PC-9 (cell line): ENCODE data around the gene ZNHIT1. TPM values are rescaled to one million over a fixed set of nuclear protein-coding genes. Genes with fewer than 3 reads are reported as not detected.

ENCODE experiments used
- BruUV-seq: library from RNA; stranded (reverse); fragments of 400-500 nt; replicated peaks from 2 replicates; lab custom pipeline; 2021; lab: Mats Ljungman, UMichigan
- CTCF ChIA-PET: fragments of 300-600 bp; sonication (Branson Sonifier 250); formaldehyde crosslinking; loops from one replicate; lab custom pipeline; 2022; ENCODE audit warnings: antibody characterized with exemption; lab: Charles Lee
- POLR2A ChIA-PET: fragments of 300-600 bp; sonication (Branson Sonifier 250); formaldehyde crosslinking; loops from one replicate; lab custom pipeline; 2022; ENCODE audit warnings: antibody characterized with exemption; ENCODE audit not compliant: unreplicated experiment; lab: Charles Lee
- DNase-seq, 2 experiments: peaks; one replicate each; pipeline versions ENCODE4 v3.0.0 to v3.0.0-alpha.2; 2015 to 2022; ENCODE audit warnings: mixed read lengths in 1 of 2
- H2AFZ ChIP-seq: fragments of 200-600 bp; sonication (generic); 2 replicates; pipeline ENCODE4 v1.8.1; 2017; ENCODE audit warnings: antibody characterized with exemption
- H3F3A ChIP-seq: fragments of 200-600 bp; sonication (generic); 2 replicates; pipeline ENCODE4 v1.8.1; 2017; ENCODE audit warnings: antibody characterized with exemption, mild to moderate bottlenecking, low read depth; ENCODE audit not compliant: insufficient read depth
- H3K27ac ChIP-seq: fragments of 200-600 bp; sonication (generic); 2 replicates; pipeline ENCODE4 v1.6.1; 2016; ENCODE audit warnings: mixed run types
- H3K27me3 ChIP-seq: fragments of 200-600 bp; sonication (generic); 2 replicates; pipeline ENCODE4 v1.6.1; 2016; ENCODE audit warnings: low read depth, mixed run types; ENCODE audit not compliant: insufficient read depth
- H3K36me3 ChIP-seq: fragments of 200-600 bp; sonication (generic); 2 replicates; pipeline ENCODE4 v1.6.1; 2016; ENCODE audit warnings: low read depth, mixed run types
- H3K4me1 ChIP-seq: fragments of 200-600 bp; sonication (generic); replicated peaks from 2 replicates; pipeline ENCODE4 v1.6.1; 2016; ENCODE audit warnings: mixed run types; ENCODE audit not compliant: insufficient read depth
- H3K4me2 ChIP-seq: fragments of 200-600 bp; sonication (generic); 2 replicates; pipeline ENCODE4 v1.6.1; 2017; ENCODE audit warnings: mixed run types
- H3K4me3 ChIP-seq: fragments of 200-600 bp; sonication (generic); 2 replicates; pipeline ENCODE4 v1.6.1; 2016; ENCODE audit warnings: mixed run types
- H3K79me2 ChIP-seq: fragments of 200-600 bp; sonication (generic); 2 replicates; pipeline ENCODE4 v1.6.1; 2017; ENCODE audit warnings: low read depth, mixed run types
- H3K9me2 ChIP-seq: fragments of 200-600 bp; sonication (generic); 2 replicates; pipeline ENCODE4 v1.8.1; 2017; ENCODE audit warnings: mild to moderate bottlenecking; ENCODE audit not compliant: insufficient read depth
- H3K9me3 ChIP-seq: fragments of 200-600 bp; sonication (generic); 2 replicates; pipeline ENCODE4 v1.8.1; 2016; ENCODE audit warnings: low read depth; ENCODE audit not compliant: insufficient read depth
- H4K20me1 ChIP-seq: fragments of 200-600 bp; sonication (generic); 2 replicates; pipeline ENCODE4 v1.8.1; 2017; ENCODE audit not compliant: insufficient read depth
- EZH2 ChIP-seq: fragments of 200-600 bp; sonication (generic); IDR thresholded peaks from 2 replicates; pipeline ENCODE4 v1.8.0; 2017; ENCODE audit warnings: antibody characterized with exemption, low read depth
- intact Hi-C: fragments of 100-400 bp; cut with micrococcal nuclease; formaldehyde crosslinking; loops from one replicate; pipeline ENCODE4 v1.10.0; 2022; ENCODE audit not compliant: unreplicated experiment
- total RNA-seq: library from RNA; stranded (reverse); gene quantifications from 2 replicates; pipeline ENCODE4 v1.2.3, GENCODE V29; 2021
- TF ChIP-seq, protein P1 (sequence below): fragments of 200-600 bp; sonication (generic); conservative IDR thresholded peaks from 2 replicates; pipeline ENCODE4 v1.6.1; 2017; ENCODE audit warnings: mixed run types, antibody characterized with exemption, mild to moderate bottlenecking, moderate library complexity

ZNHIT1 gene
- total RNA-seq, 1 experiment from 2014 or later, result 110 TPM

DNA sequence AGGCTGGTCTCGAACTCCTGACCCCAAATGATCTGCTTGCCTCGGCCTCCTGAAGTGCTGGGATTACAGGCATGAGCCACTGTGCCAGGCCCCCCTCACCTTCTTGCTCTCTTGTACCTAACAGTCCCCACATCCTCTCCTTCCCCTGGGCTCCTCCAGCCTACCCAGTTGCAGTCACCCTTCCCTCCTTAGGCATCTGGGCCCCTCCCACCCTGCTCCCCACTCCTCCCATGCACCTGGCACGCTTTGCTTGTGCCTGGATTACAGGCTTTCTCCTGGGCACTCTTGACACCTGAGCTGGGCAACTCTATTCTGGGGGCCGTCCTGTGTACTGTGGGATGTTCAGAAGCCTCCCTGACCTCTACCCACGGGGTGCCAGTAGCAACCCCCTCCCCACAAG, 16.7 kb downstream of the ZNHIT1 start:
- no TSS peak for BruUV-seq
- Histone ChIP-seq H3F3A (peaks cover 22% of the 10 kb centered on the region; the same call in 1 of the 2 replicates), H3K4me1 (peaks cover 5% of the 10 kb centered on the region), H4K20me1 (no peaks in the 10 kb centered on the region), H3K9me3 (no peaks in the 10 kb centered on the region), H3K27ac (no peak overlapping the region), H3K4me2 (no peak overlapping the region), H3K79me2 (no peaks in the 10 kb centered on the region), H3K27me3 (no peaks in the 10 kb centered on the region), H3K36me3 (no peaks in the 10 kb centered on the region), H3K4me3 (no peak overlapping the region), H2AFZ (no peak overlapping the region), H3K9me2 (no peaks in the 10 kb centered on the region)
- no peak for DNase-seq
- intact Hi-C loops, result no loop called here
- CTCF ChIA-PET, result interaction anchor here (0.5 kb wide), 1 partner anchor 17 kb away, joined by 3 read pairs; the partner anchor contains the start of gene PLOD3
- POLR2A ChIA-PET, result no interaction called here
- TF ChIP-seq EZH2, result no peak
- TF ChIP-seq, protein P1, sequence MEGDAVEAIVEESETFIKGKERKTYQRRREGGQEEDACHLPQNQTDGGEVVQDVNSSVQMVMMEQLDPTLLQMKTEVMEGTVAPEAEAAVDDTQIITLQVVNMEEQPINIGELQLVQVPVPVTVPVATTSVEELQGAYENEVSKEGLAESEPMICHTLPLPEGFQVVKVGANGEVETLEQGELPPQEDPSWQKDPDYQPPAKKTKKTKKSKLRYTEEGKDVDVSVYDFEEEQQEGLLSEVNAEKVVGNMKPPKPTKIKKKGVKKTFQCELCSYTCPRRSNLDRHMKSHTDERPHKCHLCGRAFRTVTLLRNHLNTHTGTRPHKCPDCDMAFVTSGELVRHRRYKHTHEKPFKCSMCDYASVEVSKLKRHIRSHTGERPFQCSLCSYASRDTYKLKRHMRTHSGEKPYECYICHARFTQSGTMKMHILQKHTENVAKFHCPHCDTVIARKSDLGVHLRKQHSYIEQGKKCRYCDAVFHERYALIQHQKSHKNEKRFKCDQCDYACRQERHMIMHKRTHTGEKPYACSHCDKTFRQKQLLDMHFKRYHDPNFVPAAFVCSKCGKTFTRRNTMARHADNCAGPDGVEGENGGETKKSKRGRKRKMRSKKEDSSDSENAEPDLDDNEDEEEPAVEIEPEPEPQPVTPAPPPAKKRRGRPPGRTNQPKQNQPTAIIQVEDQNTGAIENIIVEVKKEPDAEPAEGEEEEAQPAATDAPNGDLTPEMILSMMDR, result no peak

DNA sequence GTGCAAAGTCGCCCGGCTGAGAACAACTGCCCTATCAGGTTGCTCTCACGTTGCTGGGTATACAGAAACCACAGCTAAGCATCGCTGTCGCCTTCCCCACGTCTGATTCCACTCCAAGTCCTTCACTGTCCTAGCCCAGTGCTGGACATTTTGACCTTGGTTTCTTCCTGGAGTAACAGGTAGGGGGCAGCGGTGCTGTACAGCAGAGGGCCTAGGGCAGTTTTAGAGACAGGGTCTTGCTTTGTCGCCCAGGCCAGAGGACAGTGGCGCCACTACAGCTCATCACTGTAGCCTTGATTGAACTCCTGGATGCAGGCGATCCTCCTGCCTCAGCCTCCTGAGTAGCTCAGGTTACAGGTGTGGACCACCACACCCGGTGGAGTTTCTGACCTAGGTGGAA, 17.1 kb downstream of the ZNHIT1 start:
- POLR2A ChIA-PET, result no interaction called here
- no peaks in the 10 kb centered on the region for H3K9me2 ChIP-seq
- no peak for TF ChIP-seq EZH2
- TF ChIP-seq, protein P1, result peak; percentile 25; the same call in 1 of the 2 replicates
- H3F3A ChIP-seq, result peaks cover 22% of the 10 kb centered on the region; the same call in 1 of the 2 replicates
- no peaks in the 10 kb centered on the region for H4K20me1 ChIP-seq
- CTCF ChIA-PET, result interaction anchor here (0.5 kb wide), 1 partner anchor 18 kb away, joined by 3 read pairs; the partner anchor contains the start of gene PLOD3
- H3K4me2 ChIP-seq, result no peak overlapping the region
- no peak overlapping the region for H3K4me3 ChIP-seq
- H3K4me1 ChIP-seq, result peaks cover 5% of the 10 kb centered on the region
- H3K36me3 ChIP-seq, result no peaks in the 10 kb centered on the region
- no peak for DNase-seq
- H3K79me2 ChIP-seq, result no peaks in the 10 kb centered on the region
- H3K27ac ChIP-seq, result no peak overlapping the region
- H2AFZ ChIP-seq, result no peak overlapping the region
- BruUV-seq, result no TSS peak
- H3K9me3 ChIP-seq, result no peaks in the 10 kb centered on the region
- no peaks in the 10 kb centered on the region for H3K27me3 ChIP-seq
- intact Hi-C loops, result no loop called here

DNA sequence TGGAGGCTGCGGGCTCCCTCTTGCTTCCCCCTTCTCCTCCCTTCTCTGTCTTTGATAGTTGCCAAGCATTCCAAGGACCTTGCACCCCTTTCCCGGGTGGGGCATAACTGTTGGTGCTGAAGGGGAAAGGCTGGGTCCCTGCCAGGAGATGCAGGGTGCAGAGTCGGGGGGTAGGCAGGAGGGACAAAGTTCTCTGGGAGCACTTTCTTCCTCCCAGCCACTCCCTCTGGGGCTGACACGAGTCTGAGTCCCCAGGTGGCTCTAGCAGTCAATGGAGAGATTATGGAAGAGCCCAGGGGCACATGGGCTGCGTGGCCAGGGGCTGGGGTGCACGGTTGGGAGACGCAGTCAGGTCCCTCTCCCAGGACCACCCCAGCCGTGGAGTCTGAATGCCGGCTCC, 17.6 kb downstream of the ZNHIT1 start:
- H3K36me3 ChIP-seq, result no peaks in the 10 kb centered on the region
- no peak overlapping the region for H3K27ac ChIP-seq
- DNase-seq, result no peak

More for the DNA sequence above, 17.6 kb downstream of the ZNHIT1 start:
- Histone ChIP-seq H3F3A (peaks cover 22% of the 10 kb centered on the region; the same call in 1 of the 2 replicates), H4K20me1 (no peaks in the 10 kb centered on the region), H2AFZ (no peak overlapping the region), H3K4me2 (no peak overlapping the region), H3K27me3 (no peaks in the 10 kb centered on the region), H3K4me1 (peaks cover 5% of the 10 kb centered on the region), H3K9me3 (no peaks in the 10 kb centered on the region), H3K4me3 (no peak overlapping the region), H3K79me2 (no peaks in the 10 kb centered on the region), H3K9me2 (no peaks in the 10 kb centered on the region)
- TF ChIP-seq, protein P1, result no peak
- no peak for TF ChIP-seq EZH2
- intact Hi-C loops, result no loop called here
- CTCF ChIA-PET, result interaction anchor here (0.5 kb wide), 2 partner anchors 18 kb away, joined by 3 to 4 read pairs; partner anchors contain the start of gene PLOD3
- POLR2A ChIA-PET, result no interaction called here
- BruUV-seq, result no TSS peak
